Measurements from ENCODE around the gene CHCHD6.
A peak's percentile ranks its signal among the peaks of the same experiment; 100 is the strongest.

CHCHD6 gene

GRCh38 chr3:126668450-126669401, 35.3 kb upstream of the CHCHD6 start:
- DNase-seq (ENCODE audit: low read depth): no peak

GRCh38 chr3:126671521-126671920, 32.5 kb upstream of the CHCHD6 start:
- no peak for DNase-seq (ENCODE audit: low read depth)

GRCh38 chr3:126672340-126672739, 31.7 kb upstream of the CHCHD6 start:
- no peak for DNase-seq (ENCODE audit: low read depth)

- DNase-seq (ENCODE audit: low read depth): no peak
Observed at GRCh38 chr3:126672741-126673140, 31.3 kb upstream of the CHCHD6 start.

- no peak for DNase-seq (ENCODE audit: low read depth)
Observed at GRCh38 chr3:126676919-126677705, 26.9 kb upstream of the CHCHD6 start.

- no peak for DNase-seq (ENCODE audit: low read depth)
Observed at GRCh38 chr3:126677862-126678503, 26.1 kb upstream of the CHCHD6 start.

- DNase-seq (ENCODE audit: low read depth): no peak
Observed at GRCh38 chr3:126678693-126679317, 25.2 kb upstream of the CHCHD6 start.

- peak; percentile 63 for DNase-seq (ENCODE audit: low read depth)
Observed at GRCh38 chr3:126679318-126679751, 24.7 kb upstream of the CHCHD6 start.

- no peak for DNase-seq (ENCODE audit: low read depth)
Observed at GRCh38 chr3:126679831-126680666, 24.0 kb upstream of the CHCHD6 start.

- DNase-seq (ENCODE audit: low read depth): no peak
Observed at GRCh38 chr3:126680667-126681055, 23.4 kb upstream of the CHCHD6 start.

GRCh38 chr3:126682009-126682408, 22.0 kb upstream of the CHCHD6 start:
- DNase-seq (ENCODE audit: low read depth): no peak

- no peak for DNase-seq (ENCODE audit: low read depth)
Observed at GRCh38 chr3:126683069-126683468, 21.0 kb upstream of the CHCHD6 start.

GRCh38 chr3:126684218-126684751, 19.8 kb upstream of the CHCHD6 start:
- DNase-seq (ENCODE audit: low read depth): no peak

- DNase-seq (ENCODE audit: low read depth): no peak
Observed at GRCh38 chr3:126685021-126685420, 19.0 kb upstream of the CHCHD6 start.

GRCh38 chr3:126685493-126685892, 18.5 kb upstream of the CHCHD6 start:
- no peak for DNase-seq (ENCODE audit: low read depth)

GRCh38 chr3:126691765-126692164, 12.3 kb upstream of the CHCHD6 start:
- DNase-seq (ENCODE audit: low read depth): no peak

- no peak for DNase-seq (ENCODE audit: low read depth)
Observed at GRCh38 chr3:126692858-126693257, 11.2 kb upstream of the CHCHD6 start.

- DNase-seq (ENCODE audit: low read depth): no peak
Observed at GRCh38 chr3:126693921-126694320, 10.1 kb upstream of the CHCHD6 start.

- DNase-seq (ENCODE audit: low read depth): no peak
Observed at GRCh38 chr3:126696701-126697267, 7.3 kb upstream of the CHCHD6 start.

- no peak for DNase-seq (ENCODE audit: low read depth)
Observed at GRCh38 chr3:126699011-126699410, 5.0 kb upstream of the CHCHD6 start.

Data from stimulated activated CD8-positive, alpha-beta memory T cell treated with anti-CD3 and anti-CD28 coated beads, Interleukin-15, amount 100 ng/mL, for 1 hour (primary cell).